GM18507 (cell line): Measurements from ENCODE around the gene NHERF1.

ENCODE experiments used
- DNase-seq: peaks from one replicate; pipeline ENCODE4 v3.0.0; 2011; ENCODE audit warnings: low read depth; ENCODE audit not compliant: insufficient read length; ENCODE audit errors: extremely low spot score
- FAIRE-seq: peaks from 2 replicates; lab custom pipeline; 2011; peaks lifted over from hg19 to GRCh38; lab: Jason Lieb, UNC

Gene NHERF1

DNA sequence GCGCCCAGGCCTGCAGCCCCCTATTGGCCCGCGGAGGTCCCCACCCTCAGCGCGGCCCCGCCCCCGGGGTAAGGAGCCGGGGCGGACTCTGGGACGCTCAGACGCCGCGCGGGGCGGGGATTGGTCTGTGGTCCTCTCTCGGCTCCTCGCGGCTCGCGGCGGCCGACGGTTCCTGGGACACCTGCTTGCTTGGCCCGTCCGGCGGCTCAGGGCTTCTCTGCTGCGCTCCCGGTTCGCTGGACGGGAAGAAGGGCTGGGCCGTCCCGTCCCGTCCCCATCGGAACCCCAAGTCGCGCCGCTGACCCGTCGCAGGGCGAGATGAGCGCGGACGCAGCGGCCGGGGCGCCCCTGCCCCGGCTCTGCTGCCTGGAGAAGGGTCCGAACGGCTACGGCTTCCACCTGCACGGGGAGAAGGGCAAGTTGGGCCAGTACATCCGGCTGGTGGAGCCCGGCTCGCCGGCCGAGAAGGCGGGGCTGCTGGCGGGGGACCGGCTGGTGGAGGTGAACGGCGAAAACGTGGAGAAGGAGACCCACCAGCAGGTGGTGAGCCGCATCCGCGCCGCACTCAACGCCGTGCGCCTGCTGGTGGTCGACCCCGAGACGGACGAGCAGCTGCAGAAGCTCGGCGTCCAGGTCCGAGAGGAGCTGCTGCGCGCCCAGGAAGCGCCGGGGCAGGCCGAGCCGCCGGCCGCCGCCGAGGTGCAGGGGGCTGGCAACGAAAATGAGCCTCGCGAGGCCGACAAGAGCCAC lies at the start of gene NHERF1:
Gene NHERF1 (plus strand): TSS at position 100 of the 750 bp plus-strand sequence. CDS start 219 bp downstream, at position 319.
- DNase-seq (peak; percentile 96), FAIRE-seq (no peak)

DNA sequence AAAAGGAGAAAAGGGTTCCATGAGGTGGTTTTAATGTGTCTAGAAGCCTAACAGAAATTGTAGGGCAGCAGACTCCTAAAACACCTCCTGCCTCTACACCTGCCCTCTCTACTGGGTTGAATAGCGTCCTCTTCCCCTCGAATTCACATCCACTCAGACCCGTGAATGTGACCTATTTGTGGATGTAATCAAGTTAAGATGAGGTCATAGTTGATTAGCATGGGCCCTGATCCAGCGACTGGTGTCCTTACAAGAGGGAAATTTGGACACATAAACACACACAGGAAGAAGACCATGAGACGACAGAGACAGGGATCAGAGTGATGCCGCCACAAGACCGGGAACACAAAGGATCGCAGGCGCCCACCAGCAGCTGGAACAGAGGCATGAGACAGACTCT lies 49.2 kb upstream of the NHERF1 start:
- DNase-seq (no peak), FAIRE-seq (no peak)

DNA sequence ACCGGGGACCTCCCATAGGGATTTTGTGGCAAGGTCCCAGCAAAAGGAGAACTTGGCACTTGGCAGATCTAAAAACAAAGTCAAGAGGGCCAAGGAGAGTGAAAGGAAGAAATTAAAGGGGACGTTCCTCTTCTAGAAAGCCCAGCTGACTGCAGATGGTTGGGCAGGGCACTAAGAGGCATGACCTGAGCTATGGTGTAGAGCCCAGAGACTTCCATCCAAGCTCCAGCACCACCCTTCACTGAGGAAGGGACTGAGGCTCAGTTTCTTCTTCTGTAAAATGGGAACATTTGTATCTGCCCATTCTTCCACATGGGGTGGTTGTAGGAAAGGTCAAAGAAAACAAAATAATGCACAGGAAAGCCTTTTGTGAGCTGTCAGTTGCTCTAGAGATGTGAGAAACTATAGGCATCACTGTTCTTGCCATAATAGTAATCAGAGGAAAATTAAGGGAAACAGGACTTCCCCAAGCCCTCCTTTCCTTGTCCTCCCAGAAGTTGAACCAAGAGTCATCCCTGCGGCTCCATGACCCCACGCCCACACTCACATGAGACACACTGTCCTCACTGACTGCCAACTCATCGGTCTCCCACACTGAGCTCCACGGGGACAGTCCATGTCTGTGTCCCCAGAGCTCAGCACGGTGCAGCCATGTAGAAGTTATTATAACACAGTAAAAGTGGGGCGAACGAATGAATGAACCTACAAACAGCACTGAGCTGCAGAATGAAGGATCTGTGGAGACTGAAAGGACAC lies 46.1 kb upstream of the NHERF1 start:
- no peak for FAIRE-seq
- no peak for DNase-seq

DNA sequence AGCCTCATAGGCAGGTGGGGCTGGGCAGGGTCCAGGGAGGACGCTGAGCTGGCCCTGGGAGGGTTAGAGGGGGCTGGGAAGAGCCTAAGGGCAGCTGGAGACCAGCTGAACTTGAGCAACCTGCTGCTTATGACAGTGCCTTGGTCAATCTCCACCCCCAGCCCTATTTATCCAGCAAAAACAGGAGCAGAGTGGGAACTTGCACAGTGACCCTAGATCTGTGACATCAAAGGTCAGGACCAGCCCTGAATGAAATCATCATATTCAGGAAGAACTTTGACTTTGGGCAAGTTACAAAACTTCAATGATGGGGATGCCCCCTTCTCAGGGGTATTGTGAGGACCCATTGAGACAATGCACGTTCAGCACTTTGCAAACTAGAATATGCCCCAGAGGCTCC lies 45.1 kb upstream of the NHERF1 start:
- FAIRE-seq = no peak
- no peak for DNase-seq

DNA sequence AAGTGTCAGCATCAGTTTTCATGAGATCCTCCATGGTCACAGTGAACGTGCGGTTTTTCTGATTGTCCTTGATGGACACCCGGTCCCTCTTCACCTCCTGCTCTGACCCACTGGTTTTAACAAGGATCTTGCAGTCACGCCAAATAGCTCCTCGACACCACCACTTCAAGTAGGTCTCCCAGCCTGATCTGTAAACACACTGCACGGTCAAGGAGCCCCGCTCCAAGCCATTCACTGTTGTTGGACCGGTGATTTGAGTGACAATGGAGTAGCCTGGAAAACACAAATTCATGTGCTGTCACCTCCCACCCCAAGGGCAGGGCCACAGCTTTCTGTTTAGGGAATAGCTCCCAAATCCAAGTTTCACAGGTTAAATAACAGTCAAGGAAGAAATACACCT lies 43.9 kb upstream of the NHERF1 start:
- DNase-seq (no peak), FAIRE-seq (no peak)

DNA sequence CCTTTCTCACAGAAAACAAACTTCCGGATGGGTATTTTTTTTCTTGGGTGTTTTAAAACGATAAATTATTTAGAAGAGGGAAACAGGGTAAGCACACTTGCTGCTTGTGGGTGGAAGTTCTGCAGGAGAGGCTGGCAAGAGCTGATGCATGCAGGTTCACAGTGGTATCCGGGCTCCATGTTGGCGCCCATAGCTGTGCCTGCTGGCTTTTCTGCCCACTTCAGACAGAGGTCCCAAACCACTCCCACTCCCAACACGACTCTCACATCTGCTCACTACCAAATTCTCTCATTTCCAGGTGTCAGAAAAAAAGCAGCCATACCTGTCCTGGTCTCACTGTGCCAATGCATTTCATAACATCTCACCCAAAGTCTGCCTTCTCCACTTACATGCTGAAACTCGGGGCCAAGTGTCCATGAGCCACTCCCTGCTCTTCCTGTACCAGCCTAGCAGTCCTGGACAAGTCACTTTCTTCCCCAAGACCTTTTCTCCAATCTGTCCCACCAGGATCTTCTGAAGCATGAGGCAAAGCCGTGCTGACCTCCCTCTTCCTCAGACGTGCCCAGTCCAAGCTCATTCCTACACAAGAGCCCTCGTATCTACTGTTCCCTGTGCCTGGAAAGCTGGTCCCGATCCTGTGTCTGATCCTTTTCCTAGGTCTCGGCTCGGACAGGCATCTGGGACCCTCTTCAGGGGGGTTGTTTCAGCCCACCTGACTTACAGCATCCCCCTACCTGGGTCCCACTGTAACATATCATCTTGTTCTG lies 37.2 kb upstream of the NHERF1 start:
- no peak for DNase-seq
- no peak for FAIRE-seq

DNA sequence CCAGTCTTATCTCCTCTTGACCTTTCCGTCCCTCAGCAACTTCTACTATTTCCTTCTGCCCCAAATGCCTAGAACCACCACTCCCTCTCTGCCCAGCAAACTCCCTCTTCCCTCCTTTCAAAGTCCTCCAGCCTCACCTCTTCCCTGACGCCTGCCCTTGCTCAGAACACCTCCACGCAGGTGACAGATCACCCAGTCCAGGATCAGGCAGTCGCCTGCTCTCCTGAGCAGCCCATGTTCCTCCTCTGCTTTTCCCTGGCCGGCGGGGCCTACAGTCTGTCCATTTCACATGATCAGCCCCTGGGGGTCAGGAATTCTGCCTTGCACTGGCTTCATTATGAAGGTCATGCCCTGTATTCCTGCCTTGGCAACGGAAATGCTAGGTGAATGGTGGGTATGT lies 36.1 kb upstream of the NHERF1 start:
- no peak for FAIRE-seq
- DNase-seq = no peak

DNA sequence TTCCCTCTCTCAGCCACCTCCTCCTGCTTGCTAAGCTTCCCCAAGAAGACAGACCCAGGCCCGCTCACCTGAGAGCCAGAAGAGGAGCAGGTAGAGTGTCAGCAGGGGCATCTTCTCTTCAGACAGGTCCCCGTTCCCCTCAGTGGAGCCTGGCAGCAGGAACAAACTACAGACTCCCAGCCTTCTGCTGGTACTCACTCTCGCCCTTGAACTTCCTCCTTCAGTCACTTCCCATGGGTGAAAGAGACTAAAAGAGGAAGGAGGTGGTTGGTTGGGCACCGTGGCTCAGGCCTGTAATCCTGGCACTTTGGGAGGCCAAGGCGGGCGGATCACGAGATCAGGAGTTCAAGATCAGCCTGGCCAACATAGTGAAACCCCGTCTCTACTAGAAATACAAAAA lies 35.7 kb upstream of the NHERF1 start, which contains the start of gene CD300LF:
Gene CD300LF (minus strand): TSS at position 168 of the 400 bp plus-strand sequence. CDS start 57 bp downstream, at position 111.
- FAIRE-seq = no peak
- no peak for DNase-seq

DNA sequence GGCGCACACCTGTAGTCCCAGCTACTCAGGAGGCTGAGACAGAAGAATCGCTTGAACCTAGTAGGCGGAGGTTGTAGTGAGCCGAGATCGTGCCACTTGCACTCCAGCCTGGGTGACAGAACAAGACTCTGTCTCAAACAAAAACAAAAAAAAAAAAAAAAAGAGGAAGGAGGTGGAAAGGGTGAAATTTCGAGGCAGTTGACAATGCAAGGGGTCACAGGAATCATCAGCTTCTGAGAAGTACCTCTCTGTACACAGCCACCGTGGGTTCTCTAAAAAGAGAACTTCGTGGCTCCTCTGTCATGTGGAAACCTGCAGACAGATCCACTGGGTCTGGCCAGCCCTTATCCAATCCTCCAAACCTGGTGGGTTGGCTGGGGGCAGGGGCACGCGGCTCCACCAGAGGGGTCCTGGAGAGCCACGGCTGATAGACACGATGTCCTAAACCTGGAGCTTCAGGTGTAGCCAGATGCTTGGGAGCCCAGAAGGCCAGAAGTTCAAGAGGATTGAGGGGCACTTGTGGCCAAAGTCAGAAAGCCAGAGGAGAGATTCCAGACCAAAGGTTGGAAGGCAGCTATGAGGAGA lies 35.2 kb upstream of the NHERF1 start:
- FAIRE-seq (no peak), DNase-seq (no peak)

DNA sequence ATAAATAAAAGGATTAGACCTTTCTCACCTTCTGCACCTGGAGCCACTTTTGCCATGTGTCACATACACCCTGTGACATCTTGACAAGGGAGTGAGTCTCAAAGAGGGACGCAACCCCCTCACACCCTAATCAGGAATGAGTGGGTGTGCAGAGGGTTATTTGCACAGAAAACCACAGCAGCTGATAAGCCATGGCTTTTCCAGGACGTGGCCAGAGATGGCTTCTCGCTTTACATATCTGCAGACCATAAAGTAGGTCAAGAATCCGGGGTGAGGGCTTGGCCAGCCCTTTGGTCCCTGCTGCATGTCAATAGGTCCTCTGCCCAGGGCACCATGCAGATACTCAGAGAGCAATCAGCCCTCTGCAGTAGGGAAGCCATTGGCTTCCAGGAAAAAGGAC lies 33.3 kb upstream of the NHERF1 start:
- no peak for FAIRE-seq
- DNase-seq = no peak

DNA sequence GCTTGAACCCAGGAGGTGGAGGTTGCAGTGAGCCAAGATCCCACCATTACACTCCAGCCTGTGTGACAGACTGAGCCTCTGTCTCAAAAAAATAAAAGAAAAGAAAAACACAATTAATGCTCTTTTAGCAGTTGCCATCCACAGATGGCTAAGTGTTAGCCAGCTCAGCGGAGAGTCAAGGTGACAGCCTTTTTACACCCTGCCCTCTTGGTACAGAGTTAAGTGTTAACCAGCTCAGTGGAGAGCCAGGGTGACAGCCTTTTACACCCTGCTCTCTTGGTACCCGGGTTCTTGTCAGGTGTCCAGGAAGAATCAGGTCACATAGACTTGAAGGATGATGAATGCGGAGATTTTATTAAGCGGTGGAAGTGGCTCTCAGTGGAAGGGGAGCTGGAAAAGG lies 27.9 kb upstream of the NHERF1 start:
- DNase-seq = no peak

DNA sequence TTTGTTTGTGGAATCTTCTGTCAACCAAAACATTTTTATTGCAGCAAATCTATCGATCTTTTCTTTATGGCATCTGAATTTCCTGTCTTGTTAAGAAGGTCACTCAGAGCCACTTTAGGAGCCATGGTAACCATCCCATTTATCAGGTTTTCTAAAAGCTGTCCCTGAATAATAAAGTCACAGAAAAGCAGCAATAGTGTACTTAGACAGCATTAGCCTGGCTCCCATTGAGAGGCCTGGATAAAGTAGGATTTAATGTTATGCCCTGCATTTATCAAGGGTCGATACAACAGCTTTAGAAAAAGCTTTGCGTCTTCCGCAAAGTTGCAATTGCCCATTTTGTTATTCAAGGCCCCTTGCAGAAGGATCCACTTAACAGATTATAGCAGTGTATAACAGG lies 25.6 kb upstream of the NHERF1 start:
- FAIRE-seq = no peak

More for the DNA sequence above, 27.9 kb upstream of the NHERF1 start:
- FAIRE-seq = no peak

DNA sequence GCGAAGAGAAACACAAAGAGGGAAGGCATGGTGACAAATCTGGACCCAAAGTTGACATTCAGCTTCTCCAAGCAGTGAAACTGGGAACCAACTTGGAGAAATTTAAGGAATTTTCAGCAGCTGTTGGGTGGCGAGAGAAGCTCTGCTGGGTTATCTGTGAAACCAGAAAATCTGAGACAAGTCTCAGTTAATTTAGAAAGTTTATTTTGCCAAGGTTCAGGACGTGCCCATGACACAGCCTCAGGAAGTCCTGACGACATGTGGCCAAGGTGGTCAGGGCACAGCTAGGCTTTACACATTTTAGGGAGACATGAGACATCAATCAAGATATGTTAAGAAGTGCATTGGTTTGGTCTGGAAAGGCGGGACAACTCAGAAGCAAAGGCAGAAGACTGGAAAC lies 24.5 kb upstream of the NHERF1 start:
- DNase-seq (no peak), FAIRE-seq (no peak)

More for the DNA sequence above, 25.6 kb upstream of the NHERF1 start:
- DNase-seq = no peak

DNA sequence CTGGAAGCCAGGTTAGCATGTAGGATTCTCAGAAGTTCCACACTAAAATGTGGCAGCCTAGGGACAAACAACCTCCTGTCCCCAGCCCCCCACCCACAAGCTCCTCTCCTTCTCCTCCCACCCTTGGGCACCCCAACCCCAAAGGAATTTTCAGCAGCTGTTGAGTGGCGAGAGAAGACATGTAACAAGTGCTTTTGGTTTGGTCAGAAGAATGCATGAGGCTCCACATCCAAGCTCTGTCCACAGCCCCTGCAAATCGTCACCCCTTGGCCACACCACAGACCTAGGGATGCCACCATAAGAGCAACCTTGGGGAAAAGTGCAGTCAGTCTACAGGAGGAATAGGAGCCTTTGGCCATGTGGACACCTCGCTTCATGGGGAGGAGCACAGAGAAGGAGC lies 23.3 kb upstream of the NHERF1 start:
- no peak for FAIRE-seq
- no peak for DNase-seq

DNA sequence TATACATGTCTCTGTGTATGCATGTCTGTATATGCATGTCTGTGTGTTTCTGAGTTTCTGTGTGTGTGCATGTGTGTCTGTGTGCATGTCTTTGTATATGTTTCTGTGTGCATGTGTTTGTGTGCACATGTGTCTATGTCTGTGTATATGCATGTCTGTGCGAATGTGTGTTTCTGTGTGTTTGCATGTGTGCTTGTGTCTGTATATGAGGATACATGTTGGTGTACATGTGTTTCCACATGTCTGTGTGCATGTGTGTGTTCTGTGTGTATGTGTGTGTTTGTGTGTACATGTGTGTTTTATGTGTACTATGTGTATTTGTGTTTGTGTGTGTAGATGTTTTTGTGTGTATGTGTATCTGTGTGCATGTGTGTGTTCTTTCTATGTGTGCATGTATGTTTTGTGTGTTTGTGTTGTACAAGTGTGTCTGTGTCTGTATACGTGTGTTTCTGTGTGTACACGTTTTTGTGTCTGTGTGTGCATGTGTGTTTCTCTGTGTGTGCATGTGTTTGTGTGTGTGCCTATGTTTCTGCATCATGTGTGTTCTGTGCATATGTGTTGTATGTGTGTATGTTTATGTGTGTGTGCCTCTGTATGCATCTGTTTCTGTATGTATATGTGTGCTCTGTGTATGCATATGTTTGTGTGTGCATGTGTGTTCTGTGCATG lies 20.3 kb upstream of the NHERF1 start:
- no peak for FAIRE-seq

DNA sequence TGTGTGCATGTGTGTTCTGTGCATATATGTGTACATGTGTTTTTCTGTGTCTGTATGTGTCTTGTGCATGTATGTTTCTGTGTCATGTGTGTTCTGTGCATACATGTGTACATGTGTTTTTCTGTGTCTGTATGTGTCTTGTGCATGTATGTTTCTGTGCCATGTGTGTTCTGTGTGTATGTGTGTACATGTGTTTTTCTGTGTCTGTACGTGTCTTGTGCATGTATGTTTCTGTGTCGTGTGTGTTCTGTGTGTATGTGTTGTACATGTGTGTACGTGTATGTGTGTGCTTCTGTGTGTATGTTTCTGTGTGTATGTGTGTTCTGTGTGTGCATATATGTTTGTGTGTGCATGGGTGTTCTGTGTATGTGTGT lies 19.7 kb upstream of the NHERF1 start:
- FAIRE-seq (peak; percentile 26), DNase-seq (no peak)

More for the DNA sequence above, 20.3 kb upstream of the NHERF1 start:
- no peak for DNase-seq

DNA sequence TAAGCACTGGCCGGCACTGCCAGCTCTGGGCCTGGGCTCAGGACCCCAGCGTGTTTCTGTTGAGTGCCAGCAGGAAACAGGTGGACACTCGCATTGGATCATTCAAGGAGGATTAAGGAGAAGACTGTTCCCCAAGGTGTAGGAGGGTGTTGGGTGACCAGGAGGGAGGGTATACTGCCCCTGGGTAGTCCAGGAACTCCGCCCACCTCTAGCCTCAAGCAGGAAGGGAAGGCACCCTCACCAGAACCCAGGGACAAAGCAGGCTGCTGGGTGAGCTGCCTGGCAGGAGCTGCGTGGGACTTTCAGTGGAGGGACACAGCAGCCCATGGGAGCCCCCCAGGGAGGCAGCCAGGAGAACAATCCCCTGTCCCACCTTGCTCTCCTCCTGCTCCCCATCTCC lies 19.1 kb upstream of the NHERF1 start:
- DNase-seq (no peak), FAIRE-seq (no peak)

DNA sequence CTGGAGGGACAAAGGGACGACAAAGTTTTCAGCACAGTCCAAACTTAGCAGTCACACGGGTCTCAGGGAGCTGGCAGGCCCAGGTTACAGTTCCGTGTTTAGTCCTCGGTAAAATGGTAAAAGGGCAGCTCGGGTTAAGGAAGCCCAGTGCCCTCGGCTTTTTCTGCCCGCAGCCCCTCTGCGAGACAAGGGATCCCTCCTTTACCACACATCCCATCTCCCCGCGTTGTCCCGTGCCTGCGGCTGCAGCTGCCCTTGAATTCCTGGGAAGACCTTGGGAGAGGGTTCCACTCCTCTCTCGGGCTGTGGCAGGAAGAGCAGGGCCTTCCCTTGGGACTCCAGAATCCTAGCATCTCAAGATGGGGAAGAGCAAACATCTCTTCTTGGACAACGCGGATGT lies 18.6 kb upstream of the NHERF1 start:
- no peak for FAIRE-seq
- DNase-seq = no peak
